Right lobe of liver (tissue), 6 donors: Measurements from ENCODE around the gene TMEM239. TPM values are rescaled to one million over a fixed set of nuclear protein-coding genes. Genes with fewer than 3 reads are reported as not detected.

Source experiments
- ATAC-seq, 4 donors: fragments of 200-7000 bp; cut with Tn5 transposase; one replicate each; pipeline ENCODE4 v1.9.1; 2020; ENCODE audit warnings: mild to moderate bottlenecking in 4 of 4, moderate library complexity in 4 of 4
- DNase-seq, 3 donors: peaks; one replicate each; pipeline ENCODE4 v3.0.0-alpha.2; 2020
- H3K27ac ChIP-seq, 3 donors: fragments of 200-600 bp; one replicate each; pipeline ENCODE4 v1.8.0; 2022
- H3K27me3 ChIP-seq, 2 donors: fragments of 200-600 bp; one replicate each; pipeline ENCODE4 v1.8.0; 2022
- H3K36me3 ChIP-seq, 4 donors: fragments of 200-600 bp; sonication (generic) in 1 of 4; one replicate each; pipeline versions ENCODE4 v1.5.1 to v1.8.0; 2017 to 2022; ENCODE audit warnings: control low read depth in 1 of 4
- H3K4me1 ChIP-seq, 4 donors: fragments of 200-600 bp; sonication (generic) in 1 of 4; one replicate each; pipeline versions ENCODE4 v1.5.1 to v1.8.0; 2017 to 2022; ENCODE audit warnings: control low read depth in 1 of 4
- H3K4me3 ChIP-seq, 3 donors: fragments of 200-600 bp; one replicate each; pipeline ENCODE4 v1.8.0; 2022
- H3K9me3 ChIP-seq, 4 donors: fragments of 200-600 bp; sonication (generic) in 1 of 4; one replicate each; pipeline versions ENCODE4 v1.5.1 to v1.8.0; 2017 to 2022; ENCODE audit warnings: control low read depth in 1 of 4
- CTCF ChIP-seq, 4 donors: fragments of 200-600 bp in 3 of 4; fragments of 450-650 bp in 1 of 4; IDR thresholded peaks; one replicate each; pipeline versions ENCODE4 v1.5.1 to v1.8.0; 2016 to 2022; ENCODE audit warnings: antibody characterized with exemption in 4 of 4, mild to moderate bottlenecking in 2 of 4
- POLR2A ChIP-seq: fragments of 450-650 bp; IDR thresholded peaks from one replicate; pipeline ENCODE4 v1.6.1; 2017; ENCODE audit warnings: antibody characterized with exemption, mild to moderate bottlenecking
- WGBS: methylation state at CpG from one replicate; pipeline ENCODE4 v1.1.6; 2018; ENCODE audit warnings: low coverage, low lambda C conversion rate; ENCODE audit not compliant: insufficient coverage; ENCODE audit errors: missing lambda C conversion rate; 5-methylcytosine and 5-hydroxymethylcytosine counted together
- intact Hi-C, 2 donors: fragments of 100-400 bp; cut with DNase I; formaldehyde crosslinking; loops; one replicate each; pipeline versions ENCODE4 v1.11.2 to v1.14.1; 2022
- total RNA-seq, 6 experiments: library from RNA; depleted of rRNA in 2 of 6; stranded (reverse); fragments of >200 nt in 2 of 6; fragmentation: NEBNext Ultra II Directional in 3 of 6; extraction: Animal tissue kit (Norgen Biotek cat#: 25700) in 3 of 6; gene quantifications; one replicate each; pipeline versions ENCODE4 v1.1.0 to v1.2.4, GENCODE V29; 2016 to 2023
- donor health status: DM: no; HTN: yes; CAD: no.
- donor health status: DM: no; HTN: no; CAD: no.
- donor health status: DM: no; HTN: no; CAD: no.
- donor health status: DM: no; HTN: yes; CAD: no.
- donor health status: DM: no; HTN: yes; CAD: no.

Gene TMEM239
- total RNA-seq, 6 experiments from 2014 or later = not detected

- H3K36me3 ChIP-seq = no peaks in the 10 kb centered on the region
- H3K4me1 ChIP-seq = no peaks in the 10 kb centered on the region
- H3K4me3 ChIP-seq = no peak overlapping the region
- intact Hi-C loops = no loop called here
- no peak for DNase-seq
- no peak overlapping the region for H3K27ac ChIP-seq
- ATAC-seq = no peak
- H3K27me3 ChIP-seq = no peaks in the 10 kb centered on the region
- no peaks in the 10 kb centered on the region for H3K9me3 ChIP-seq
- no peak for TF ChIP-seq POLR2A
- TF ChIP-seq CTCF (IDR thresholded peaks at IDR 0.05) = no peak
- WGBS = 65% methylated on average over 6 of the region's 6 CpGs
These were observed 32.1 kb upstream of the TMEM239 start for GRCh38 chr20:2783908-2784566.

GRCh38 chr20:2793471-2793870 is 22.7 kb upstream of the TMEM239 start:
- H3K27ac ChIP-seq = no peak overlapping the region
- WGBS = 68% methylated on average over 2 of the region's 6 CpGs
- no peak for DNase-seq
- H3K4me3 ChIP-seq = no peak overlapping the region
- no peaks in the 10 kb centered on the region for H3K27me3 ChIP-seq
- TF ChIP-seq POLR2A = no peak
- no peak for TF ChIP-seq CTCF (IDR thresholded peaks at IDR 0.05)
- H3K9me3 ChIP-seq = no peaks in the 10 kb centered on the region
- ATAC-seq = no peak
- no peaks in the 10 kb centered on the region for H3K36me3 ChIP-seq
- intact Hi-C loops = no loop called here
- H3K4me1 ChIP-seq = no peaks in the 10 kb centered on the region

- Histone ChIP-seq H3K36me3 (no peaks in the 10 kb centered on the region), H3K27me3 (no peaks in the 10 kb centered on the region), H3K4me3 (no peak overlapping the region), H3K27ac (no peak overlapping the region), H3K4me1 (no peaks in the 10 kb centered on the region), H3K9me3 (no peaks in the 10 kb centered on the region)
- TF ChIP-seq POLR2A = no peak
- TF ChIP-seq CTCF (IDR thresholded peaks at IDR 0.05) = no peak
- WGBS = 62% methylated on average over 14 of the region's 23 CpGs
- DNase-seq = no peak
- no peak for ATAC-seq
- intact Hi-C loops = no loop called here
These were observed 21.9 kb upstream of the TMEM239 start for GRCh38 chr20:2794202-2794748.

- 67% methylated on average over 3 of the region's 11 CpGs for WGBS
- H3K27me3 ChIP-seq = no peaks in the 10 kb centered on the region
- no peaks in the 10 kb centered on the region for H3K9me3 ChIP-seq
- no peaks in the 10 kb centered on the region for H3K4me1 ChIP-seq
- no peak for DNase-seq
- H3K4me3 ChIP-seq = no peak overlapping the region
- H3K36me3 ChIP-seq = no peaks in the 10 kb centered on the region
- ATAC-seq = no peak
- intact Hi-C loops = no loop called here
- no peak overlapping the region for H3K27ac ChIP-seq
- TF ChIP-seq CTCF (IDR thresholded peaks at IDR 0.05) = no peak
These were observed 21.2 kb upstream of the TMEM239 start for GRCh38 chr20:2794866-2795447.
